Ishikawa (cell line): ENCODE results near the gene ATP2C2.

Experiments used
- CEBPB ChIP-seq: IDR thresholded peaks from 2 replicates; pipeline ENCODE4 v1.6.1; 2012
- EP300 ChIP-seq: IDR thresholded peaks from 2 replicates; pipeline ENCODE4 v1.6.1; 2012; ENCODE audit warnings: borderline replicate concordance
- MAX ChIP-seq: IDR thresholded peaks from 2 replicates; pipeline ENCODE4 v1.6.1; 2012
- NFIC ChIP-seq: IDR thresholded peaks from 2 replicates; pipeline ENCODE4 v1.6.1; 2012
- YY1 ChIP-seq: IDR thresholded peaks from 2 replicates; pipeline ENCODE4 v1.6.1; 2012; ENCODE audit warnings: low read depth

DNA sequence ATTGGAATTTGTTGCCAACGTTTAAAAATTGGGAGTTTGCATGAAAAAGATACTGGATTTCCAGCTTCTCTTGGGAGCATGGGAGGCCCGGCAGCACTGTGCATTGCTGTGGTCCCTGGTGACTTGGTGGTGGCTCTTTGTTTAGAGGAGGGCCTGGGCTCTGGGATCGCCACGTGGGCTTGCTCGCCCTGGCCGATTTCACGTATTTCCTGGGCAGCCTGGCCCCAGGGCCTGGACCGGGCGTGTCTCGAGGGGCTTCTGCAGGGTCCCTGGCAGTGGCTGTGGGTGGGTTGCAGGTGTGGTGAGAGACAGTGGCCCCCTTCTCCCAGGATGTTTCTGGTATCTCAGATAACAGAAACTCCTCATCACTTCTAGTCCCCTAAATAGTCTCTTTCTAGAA is 67.9 kb downstream of the ATP2C2 start:
- TF ChIP-seq EP300 (no peak), NFIC (no peak), MAX (no peak), YY1 (no peak), CEBPB (no peak)
